AG10803 (cell line): ENCODE results near the gene ZFR2.

Source experiments
- DNase-seq: peaks from one replicate; pipeline ENCODE4 v3.0.0; 2010; ENCODE audit warnings: low read depth
- H3K4me3 ChIP-seq: 2 replicates; pipeline ENCODE4 v1.5.1; 2011; ENCODE audit warnings: mild to moderate bottlenecking, low read length, control low read depth
- CTCF ChIP-seq: conservative IDR thresholded peaks from 2 replicates; pipeline ENCODE4 v1.5.1; 2011; ENCODE audit warnings: mild to moderate bottlenecking, low read length, control low read depth, inconsistent platforms

ZFR2 gene

GRCh38 chr19:3873151-3873550, 4.3 kb upstream of the ZFR2 start:
- DNase-seq, result no peak
- no peak for TF ChIP-seq CTCF
- H3K4me3 ChIP-seq, result no peak overlapping the region

- no peak overlapping the region for H3K4me3 ChIP-seq
- DNase-seq, result no peak
- TF ChIP-seq CTCF, result no peak
Measured at GRCh38 chr19:3867971-3868769, 668 bp downstream of the ZFR2 start.

- no peak for DNase-seq
- H3K4me3 ChIP-seq, result no peak overlapping the region
- no peak for TF ChIP-seq CTCF
Measured at GRCh38 chr19:3866910-3867638, 1.8 kb downstream of the ZFR2 start.

- no peak overlapping the region for H3K4me3 ChIP-seq
- DNase-seq, result no peak
Measured at GRCh38 chr19:3863648-3864047, 5.2 kb downstream of the ZFR2 start.

GRCh38 chr19:3862826-3863500, 5.9 kb downstream of the ZFR2 start:
- TF ChIP-seq CTCF, result no peak
- H3K4me3 ChIP-seq, result no peak overlapping the region
- no peak for DNase-seq

More at GRCh38 chr19:3863648-3864047, 5.2 kb downstream of the ZFR2 start:
- TF ChIP-seq CTCF, result no peak

GRCh38 chr19:3860499-3860898, 8.3 kb downstream of the ZFR2 start:
- no peak for DNase-seq
- no peak for TF ChIP-seq CTCF
- H3K4me3 ChIP-seq, result no peak overlapping the region
